Measurements from ENCODE around the gene MPP4. TPM values are rescaled to one million over a fixed set of nuclear protein-coding genes. Genes with fewer than 3 reads are reported as not detected.

Gene MPP4
- total RNA-seq, 1 donor from 2014 or later = 2.9 TPM

DNA sequence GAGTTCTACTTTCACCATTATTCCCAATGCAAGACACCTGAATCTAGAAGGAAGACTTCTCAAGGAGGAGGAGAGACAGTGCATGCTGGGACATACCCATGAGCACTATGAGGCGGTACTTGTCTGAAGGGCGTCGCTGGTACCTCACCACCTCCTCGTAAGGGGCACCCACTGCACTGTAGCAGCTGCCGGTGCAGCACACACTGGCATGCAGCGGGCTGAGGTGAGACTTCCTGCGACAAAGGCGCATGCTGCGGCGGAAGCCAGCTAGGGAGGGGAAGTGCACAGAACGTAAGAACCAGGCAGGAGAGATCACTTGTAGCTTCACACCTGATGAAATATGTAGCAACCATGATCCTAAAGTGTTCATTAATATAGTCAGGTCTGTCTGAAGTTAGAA lies 42.3 kb downstream of the MPP4 start:
- Histone ChIP-seq H3K27me3 (ENCODE audit: insufficient read depth, low read length) (no peaks in the 10 kb centered on the region), H3K36me3 (ENCODE audit: insufficient read depth, low read length) (no peaks in the 10 kb centered on the region), H2AFZ (ENCODE audit: low read depth, low read length) (no peak overlapping the region), H3K9me3 (ENCODE audit: insufficient read depth, low read depth, low read length) (no peaks in the 10 kb centered on the region), H3K4me2 (ENCODE audit: low read length) (no peak overlapping the region), H3K27ac (ENCODE audit: low read depth, low read length) (peak overlapping the region; percentile 87), H3K9ac (ENCODE audit: low read length) (no peak overlapping the region), H3K4me1 (ENCODE audit: insufficient read depth, low read length) (peaks cover 29% of the 10 kb centered on the region), H3K4me3 (ENCODE audit: insufficient read depth, low read depth, low read length) (no peak overlapping the region), H4K20me1 (ENCODE audit: insufficient read depth, low read length) (no peaks in the 10 kb centered on the region), H3K79me2 (ENCODE audit: insufficient read depth, low read length) (no peaks in the 10 kb centered on the region)
- H3K4me3 Mint-ChIP-seq (ENCODE audit: unreplicated experiment) = peak overlapping the region; percentile 22
- no peaks in the 10 kb centered on the region for H3K9me3 Mint-ChIP-seq (ENCODE audit: unreplicated experiment)
- TF ChIP-seq, protein P1, sequence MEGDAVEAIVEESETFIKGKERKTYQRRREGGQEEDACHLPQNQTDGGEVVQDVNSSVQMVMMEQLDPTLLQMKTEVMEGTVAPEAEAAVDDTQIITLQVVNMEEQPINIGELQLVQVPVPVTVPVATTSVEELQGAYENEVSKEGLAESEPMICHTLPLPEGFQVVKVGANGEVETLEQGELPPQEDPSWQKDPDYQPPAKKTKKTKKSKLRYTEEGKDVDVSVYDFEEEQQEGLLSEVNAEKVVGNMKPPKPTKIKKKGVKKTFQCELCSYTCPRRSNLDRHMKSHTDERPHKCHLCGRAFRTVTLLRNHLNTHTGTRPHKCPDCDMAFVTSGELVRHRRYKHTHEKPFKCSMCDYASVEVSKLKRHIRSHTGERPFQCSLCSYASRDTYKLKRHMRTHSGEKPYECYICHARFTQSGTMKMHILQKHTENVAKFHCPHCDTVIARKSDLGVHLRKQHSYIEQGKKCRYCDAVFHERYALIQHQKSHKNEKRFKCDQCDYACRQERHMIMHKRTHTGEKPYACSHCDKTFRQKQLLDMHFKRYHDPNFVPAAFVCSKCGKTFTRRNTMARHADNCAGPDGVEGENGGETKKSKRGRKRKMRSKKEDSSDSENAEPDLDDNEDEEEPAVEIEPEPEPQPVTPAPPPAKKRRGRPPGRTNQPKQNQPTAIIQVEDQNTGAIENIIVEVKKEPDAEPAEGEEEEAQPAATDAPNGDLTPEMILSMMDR (IDR thresholded peaks at IDR 0.05; ENCODE audit: insufficient read depth, low read depth, low read length) = no peak
- TF ChIP-seq EZH2 (IDR thresholded peaks at IDR 0.05; ENCODE audit: insufficient read depth, low read length) = no peak
- FAIRE-seq = no peak
- H3K27ac Mint-ChIP-seq (ENCODE audit: unreplicated experiment) = no peak overlapping the region
- DNase-seq (ENCODE audit: low read depth) = no peak
- H3K36me3 Mint-ChIP-seq (ENCODE audit: low read depth, unreplicated experiment) = no peaks in the 10 kb centered on the region
- H3K27me3 Mint-ChIP-seq (ENCODE audit: low read depth, unreplicated experiment) = no peaks in the 10 kb centered on the region
- H3K4me1 Mint-ChIP-seq (ENCODE audit: low read depth, unreplicated experiment) = peaks cover 35% of the 10 kb centered on the region

DNA sequence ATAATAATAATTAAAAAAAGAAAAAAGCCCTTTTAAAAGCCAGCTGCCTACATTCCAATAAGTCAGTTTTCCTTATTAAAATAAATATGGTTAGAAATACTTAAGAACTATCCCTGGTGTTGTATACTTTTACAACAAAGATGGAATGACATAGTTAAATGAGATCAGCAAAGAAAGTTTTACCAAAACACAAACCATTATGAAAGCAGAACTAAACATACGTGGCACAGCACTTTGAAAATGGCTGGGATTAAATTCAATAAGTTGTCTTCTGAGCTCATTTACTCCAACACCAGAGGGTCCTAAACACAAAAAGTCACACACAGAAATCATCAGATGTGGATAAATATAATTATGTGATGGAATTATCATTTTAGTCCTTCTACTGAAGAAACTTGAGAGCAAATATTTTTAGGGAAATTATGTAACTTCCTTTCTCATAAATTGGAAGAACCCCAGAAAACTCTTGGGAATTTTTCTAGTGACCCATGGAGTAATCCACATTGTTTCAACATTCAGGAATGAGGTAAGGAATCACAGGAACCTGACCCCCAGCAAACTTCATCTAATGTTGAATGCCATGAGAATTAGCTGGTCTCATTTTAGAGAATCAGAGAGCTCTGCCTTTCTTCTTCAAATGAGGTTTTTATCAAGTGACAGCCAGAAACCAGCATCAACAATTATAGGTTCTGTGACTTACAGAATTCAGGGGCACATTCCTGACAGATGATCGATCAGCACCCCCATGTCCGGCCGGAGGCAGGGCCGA lies 43.6 kb downstream of the MPP4 start:
- H3K27me3 ChIP-seq (ENCODE audit: insufficient read depth, low read length) = no peaks in the 10 kb centered on the region
- DNase-seq (ENCODE audit: low read depth) = peak; percentile 85
- H3K27ac ChIP-seq (ENCODE audit: low read depth, low read length) = peak overlapping the region; percentile 87
- no peaks in the 10 kb centered on the region for H3K9me3 ChIP-seq (ENCODE audit: insufficient read depth, low read depth, low read length)
- H3K4me3 ChIP-seq (ENCODE audit: insufficient read depth, low read depth, low read length) = no peak overlapping the region
- Mint-ChIP-seq H3K36me3 (ENCODE audit: low read depth, unreplicated experiment) (no peaks in the 10 kb centered on the region), H3K27ac (ENCODE audit: unreplicated experiment) (peak overlapping the region; percentile 44), H3K27me3 (ENCODE audit: low read depth, unreplicated experiment) (no peaks in the 10 kb centered on the region), H3K4me3 (ENCODE audit: unreplicated experiment) (peak overlapping the region; percentile 60), H3K9me3 (ENCODE audit: unreplicated experiment) (no peaks in the 10 kb centered on the region), H3K4me1 (ENCODE audit: low read depth, unreplicated experiment) (peaks cover 35% of the 10 kb centered on the region)
- no peaks in the 10 kb centered on the region for H3K79me2 ChIP-seq (ENCODE audit: insufficient read depth, low read length)
- peak overlapping the region; percentile 51 for H3K4me2 ChIP-seq (ENCODE audit: low read length)
- peaks cover 29% of the 10 kb centered on the region for H3K4me1 ChIP-seq (ENCODE audit: insufficient read depth, low read length)
- no peaks in the 10 kb centered on the region for H4K20me1 ChIP-seq (ENCODE audit: insufficient read depth, low read length)
- no peaks in the 10 kb centered on the region for H3K36me3 ChIP-seq (ENCODE audit: insufficient read depth, low read length)
- peak; percentile 85 for FAIRE-seq
- peak overlapping the region; percentile 72 for H3K9ac ChIP-seq (ENCODE audit: low read length)
- no peak overlapping the region for H2AFZ ChIP-seq (ENCODE audit: low read depth, low read length)
- TF ChIP-seq, protein P1 (IDR thresholded peaks at IDR 0.05; ENCODE audit: insufficient read depth, low read depth, low read length) = no peak
- no peak for TF ChIP-seq EZH2 (IDR thresholded peaks at IDR 0.05; ENCODE audit: insufficient read depth, low read length)

DNA sequence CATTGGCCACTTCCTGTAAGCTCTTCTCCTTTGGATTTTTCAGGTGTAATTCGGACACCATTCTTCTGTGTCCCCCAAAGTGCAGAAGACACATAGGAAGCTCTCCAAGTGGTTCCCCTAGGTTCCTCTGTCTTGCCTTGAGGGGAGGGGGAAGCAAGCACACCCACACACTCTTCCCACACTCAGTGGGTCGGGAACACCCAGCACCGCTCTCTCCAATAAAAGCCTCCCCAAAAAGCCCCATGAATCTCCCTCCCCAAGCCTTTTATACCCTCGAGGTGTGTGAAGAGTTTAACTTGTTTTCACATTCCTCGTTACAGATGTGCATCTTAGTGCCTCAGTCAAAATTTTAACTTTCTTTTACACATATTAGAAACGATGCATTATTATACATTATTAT lies 45.2 kb downstream of the MPP4 start:
- Histone ChIP-seq H3K4me1 (ENCODE audit: insufficient read depth, low read length) (peaks cover 29% of the 10 kb centered on the region), H4K20me1 (ENCODE audit: insufficient read depth, low read length) (no peaks in the 10 kb centered on the region), H3K9me3 (ENCODE audit: insufficient read depth, low read depth, low read length) (no peaks in the 10 kb centered on the region), H3K36me3 (ENCODE audit: insufficient read depth, low read length) (no peaks in the 10 kb centered on the region), H3K4me3 (ENCODE audit: insufficient read depth, low read depth, low read length) (no peak overlapping the region), H3K4me2 (ENCODE audit: low read length) (peak overlapping the region; percentile 52), H2AFZ (ENCODE audit: low read depth, low read length) (no peak overlapping the region), H3K79me2 (ENCODE audit: insufficient read depth, low read length) (no peaks in the 10 kb centered on the region), H3K27ac (ENCODE audit: low read depth, low read length) (peak overlapping the region; percentile 95), H3K27me3 (ENCODE audit: insufficient read depth, low read length) (no peaks in the 10 kb centered on the region), H3K9ac (ENCODE audit: low read length) (peak overlapping the region; percentile 62)
- no peak for FAIRE-seq
- H3K9me3 Mint-ChIP-seq (ENCODE audit: unreplicated experiment) = no peaks in the 10 kb centered on the region
- peak overlapping the region; percentile 98 for H3K27ac Mint-ChIP-seq (ENCODE audit: unreplicated experiment)
- DNase-seq (ENCODE audit: low read depth) = no peak
- no peaks in the 10 kb centered on the region for H3K36me3 Mint-ChIP-seq (ENCODE audit: low read depth, unreplicated experiment)
- H3K4me3 Mint-ChIP-seq (ENCODE audit: unreplicated experiment) = no peak overlapping the region
- TF ChIP-seq, protein P1 (IDR thresholded peaks at IDR 0.05; ENCODE audit: insufficient read depth, low read depth, low read length) = no peak
- TF ChIP-seq EZH2 (IDR thresholded peaks at IDR 0.05; ENCODE audit: insufficient read depth, low read length) = no peak
- peaks cover 35% of the 10 kb centered on the region for H3K4me1 Mint-ChIP-seq (ENCODE audit: low read depth, unreplicated experiment)
- no peaks in the 10 kb centered on the region for H3K27me3 Mint-ChIP-seq (ENCODE audit: low read depth, unreplicated experiment)

Measured in astrocyte (in vitro differentiated cells and primary cell).